HTR-8/SVneo (cell line): Measurements from ENCODE around the gene AQP7.
"Not testable (repeated sequence)": the region's sequence is repeated elsewhere in the genome, so short reads cannot be mapped to it uniquely, and the experiment has no call there.

Experiments used
- DNase-seq: peaks from one replicate; pipeline ENCODE4 v3.0.0; 2011; ENCODE audit warnings: low spot score, mixed read lengths; ENCODE audit not compliant: insufficient read length
- FAIRE-seq: peaks from 2 replicates; lab custom pipeline; 2011; peaks lifted over from hg19 to GRCh38; lab: Jason Lieb, UNC

The AQP7 gene

GRCh38 chr9:33402371-33402770 lies at the start of gene AQP7:
TSS of gene AQP7 (minus strand) at chr9:33402568. CDS start at chr9:33401262, 1,306 bp downstream.
- FAIRE-seq, DNase-seq: not testable (repeated sequence)

GRCh38 chr9:33450621-33451146 lies 48.3 kb upstream of the AQP7 start:
- DNase-seq (no peak), FAIRE-seq (no peak)

GRCh38 chr9:33449715-33450114 lies 47.3 kb upstream of the AQP7 start:
- no peak for DNase-seq
- no peak for FAIRE-seq

- FAIRE-seq (no peak), DNase-seq (no peak)
These were observed 45.6 kb upstream of the AQP7 start for GRCh38 chr9:33447799-33448553.

GRCh38 chr9:33446946-33447798 lies 44.8 kb upstream of the AQP7 start, which contains the start of gene AQP3:
TSS of gene AQP3 (minus strand) at chr9:33447593. CDS start at chr9:33447530, 63 bp downstream.
- FAIRE-seq (peak; percentile 31), DNase-seq (peak; percentile 52)

- FAIRE-seq (no peak), DNase-seq (no peak)
These were observed 44.0 kb upstream of the AQP7 start for GRCh38 chr9:33446240-33446945.

GRCh38 chr9:33445389-33446239 lies 43.2 kb upstream of the AQP7 start:
- DNase-seq (no peak), FAIRE-seq (no peak)

GRCh38 chr9:33443464-33444154 lies 41.2 kb upstream of the AQP7 start:
- DNase-seq, result no peak
- FAIRE-seq, result no peak

- no peak for DNase-seq
- FAIRE-seq, result no peak
These were observed 40.7 kb upstream of the AQP7 start for GRCh38 chr9:33443047-33443446.

GRCh38 chr9:33442125-33442524 lies 39.8 kb upstream of the AQP7 start:
- FAIRE-seq (no peak), DNase-seq (no peak)

GRCh38 chr9:33440609-33441008 lies 38.2 kb upstream of the AQP7 start:
- DNase-seq (no peak), FAIRE-seq (no peak)

- no peak for FAIRE-seq
These were observed 37.8 kb upstream of the AQP7 start for GRCh38 chr9:33440204-33440603.

GRCh38 chr9:33439731-33440130 lies 37.4 kb upstream of the AQP7 start:
- FAIRE-seq (no peak), DNase-seq (no peak)

More at GRCh38 chr9:33440204-33440603, 37.8 kb upstream of the AQP7 start:
- DNase-seq, result no peak

- DNase-seq, result no peak
- no peak for FAIRE-seq
These were observed 36.7 kb upstream of the AQP7 start for GRCh38 chr9:33438926-33439680.

GRCh38 chr9:33437898-33438297 lies 35.5 kb upstream of the AQP7 start:
- FAIRE-seq (no peak), DNase-seq (no peak)

GRCh38 chr9:33437205-33437604 lies 34.8 kb upstream of the AQP7 start:
- FAIRE-seq (no peak), DNase-seq (no peak)

- FAIRE-seq (no peak), DNase-seq (no peak)
These were observed 34.1 kb upstream of the AQP7 start for GRCh38 chr9:33436445-33436844.

- no peak for DNase-seq
- no peak for FAIRE-seq
These were observed 33.5 kb upstream of the AQP7 start for GRCh38 chr9:33435821-33436277.
